ENCODE results near the gene NT5C. TPM values are rescaled to one million over a fixed set of nuclear protein-coding genes. Genes with fewer than 3 reads are reported as not detected.

The NT5C gene
- total RNA-seq (100 to 1,000 TPM in 1 of 9 donors, 10 to 100 TPM in 8; 33.4 to 112 (median 63.2) TPM), polyA plus RNA-seq (100 to 1,000 TPM in 2 of 3 donors, 10 to 100 TPM in 1; 20.6 to 124 (median 114) TPM)
- long read RNA-seq, donor 1, transcript NT5C-201 (5 exons, 954 nt), result major isoform, 27 of 34 reads
- long read RNA-seq, donor 1, partial matches to known transcripts, result 0 of 34 reads
- long read RNA-seq, donor 1, other reads (novel, unspliced or antisense), result 0 of 34 reads
- long read RNA-seq, donor 2, transcript NT5C-201 (5 exons, 954 nt), result major isoform, 8 of 15 reads
- long read RNA-seq, donor 2, partial matches to known transcripts, result 0 of 15 reads
- long read RNA-seq, donor 2, other reads (novel, unspliced or antisense), result 0 of 15 reads
- long read RNA-seq, donor 3, transcript NT5C-201 (5 exons, 954 nt), result major isoform, 10 of 12 reads
- long read RNA-seq, donor 3, partial matches to known transcripts, result 0 of 12 reads
- long read RNA-seq, donor 3, other reads (novel, unspliced or antisense), result 0 of 12 reads
- long read RNA-seq, donor 4, transcript NT5C-201 (5 exons, 954 nt), result major isoform, 36 of 50 reads
- long read RNA-seq, donor 4, partial matches to known transcripts, result 0 of 50 reads
- long read RNA-seq, donor 4, other reads (novel, unspliced or antisense), result 7 of 50 reads
- long read RNA-seq, donor 5, transcript NT5C-201 (5 exons, 954 nt), result major isoform, 37 of 69 reads
- long read RNA-seq, donor 5, partial matches to known transcripts, result 2 of 69 reads
- long read RNA-seq, donor 5, other reads (novel, unspliced or antisense), result 19 of 69 reads
- long read RNA-seq, donor 6, transcript NT5C-201 (5 exons, 954 nt), result major isoform, 29 of 44 reads
- long read RNA-seq, donor 6, partial matches to known transcripts, result 1 of 44 reads
- long read RNA-seq, donor 6, other reads (novel, unspliced or antisense), result 7 of 44 reads
- long read RNA-seq, donor 7, transcript NT5C-201 (5 exons, 954 nt), result major isoform, 9 of 14 reads
- long read RNA-seq, donor 7, partial matches to known transcripts, result 0 of 14 reads
- long read RNA-seq, donor 7, other reads (novel, unspliced or antisense), result 0 of 14 reads
- long read RNA-seq, donor 8, transcript NT5C-201 (5 exons, 954 nt), result major isoform, 23 of 33 reads
- long read RNA-seq, donor 8, partial matches to known transcripts, result 0 of 33 reads
- long read RNA-seq, donor 8, other reads (novel, unspliced or antisense), result 0 of 33 reads
- long read RNA-seq, donor 9, transcript NT5C-201 (5 exons, 954 nt), result major isoform, 13 of 18 reads
- long read RNA-seq, donor 9, partial matches to known transcripts, result 0 of 18 reads
- long read RNA-seq, donor 9, other reads (novel, unspliced or antisense), result 0 of 18 reads
- long read RNA-seq, donor 10, transcript NT5C-201 (5 exons, 954 nt), result major isoform, 9 of 14 reads
- long read RNA-seq, donor 10, partial matches to known transcripts, result 0 of 14 reads
- long read RNA-seq, donor 10, other reads (novel, unspliced or antisense), result 0 of 14 reads

DNA sequence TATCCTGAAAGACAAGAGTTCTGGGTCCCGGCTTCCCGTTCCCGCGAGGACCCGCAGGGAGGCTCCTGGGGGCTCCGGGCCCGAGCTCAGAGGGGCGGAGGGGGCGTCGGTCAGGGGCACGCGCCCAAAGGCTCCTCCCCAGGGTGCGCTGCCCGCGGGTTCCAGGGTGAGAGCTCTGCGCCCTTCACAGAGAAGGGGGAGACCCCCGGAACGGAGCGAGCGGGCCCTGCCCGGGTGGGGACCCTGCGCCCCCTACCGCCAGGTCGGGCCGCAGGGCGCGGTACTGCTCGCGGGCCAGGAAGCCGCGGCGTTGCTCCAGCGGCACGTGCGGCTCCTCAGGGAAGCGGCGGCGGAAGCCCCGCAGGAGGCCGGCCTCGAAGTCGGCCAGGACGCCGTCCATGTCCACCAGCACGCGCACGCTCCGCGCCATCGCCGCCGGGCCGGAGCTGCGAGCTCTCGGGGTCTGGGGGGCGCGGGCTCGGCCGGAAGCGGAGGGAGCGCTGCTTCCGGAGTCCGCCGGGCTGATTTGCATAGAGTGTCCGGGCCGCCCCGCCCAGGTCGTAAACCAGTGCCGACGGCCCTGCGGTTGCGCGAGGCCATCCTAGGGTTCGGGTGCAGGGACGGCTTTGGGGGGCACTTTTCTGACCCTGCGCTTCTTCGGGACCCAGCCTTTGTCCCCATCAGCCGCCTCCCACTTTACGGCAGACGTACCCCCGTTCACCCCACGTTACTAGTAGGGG lies at the start of gene NT5C:
Gene NT5C (minus strand): TSS at position 465 of the 740 bp plus-strand sequence. CDS start 35 bp downstream, at position 430.
- WGBS, 4 donors, result 0 to 1% (median 1%) methylated on average over 13 to 82 of the region's 82 CpGs
- Histone ChIP-seq H3K27ac (peak within 1 kb of the TSS in 4 of 5 donors; percentile 67 to 88 (median 78)), H3K36me3 (replicated peaks in 1 of 2) (peaks cover 0 to 8% of the 10 kb centered on the region in 2 donors), H3K4me1 (replicated peaks in 1 of 2) (peaks cover 6 to 16% of the 10 kb centered on the region in 2 donors), H3K4me3 (peak within 1 kb of the TSS; percentile 66 to 86 (median 80)), H3K9me3 (replicated peaks in 1 of 3) (no peaks in the 10 kb centered on the region), H3K27me3 (no peaks in the 10 kb centered on the region)
- intact Hi-C loops (cut with DNase I), result no loop called here
- peak; percentile 61 to 83 (median 79) for DNase-seq
- TF ChIP-seq, protein P1, sequence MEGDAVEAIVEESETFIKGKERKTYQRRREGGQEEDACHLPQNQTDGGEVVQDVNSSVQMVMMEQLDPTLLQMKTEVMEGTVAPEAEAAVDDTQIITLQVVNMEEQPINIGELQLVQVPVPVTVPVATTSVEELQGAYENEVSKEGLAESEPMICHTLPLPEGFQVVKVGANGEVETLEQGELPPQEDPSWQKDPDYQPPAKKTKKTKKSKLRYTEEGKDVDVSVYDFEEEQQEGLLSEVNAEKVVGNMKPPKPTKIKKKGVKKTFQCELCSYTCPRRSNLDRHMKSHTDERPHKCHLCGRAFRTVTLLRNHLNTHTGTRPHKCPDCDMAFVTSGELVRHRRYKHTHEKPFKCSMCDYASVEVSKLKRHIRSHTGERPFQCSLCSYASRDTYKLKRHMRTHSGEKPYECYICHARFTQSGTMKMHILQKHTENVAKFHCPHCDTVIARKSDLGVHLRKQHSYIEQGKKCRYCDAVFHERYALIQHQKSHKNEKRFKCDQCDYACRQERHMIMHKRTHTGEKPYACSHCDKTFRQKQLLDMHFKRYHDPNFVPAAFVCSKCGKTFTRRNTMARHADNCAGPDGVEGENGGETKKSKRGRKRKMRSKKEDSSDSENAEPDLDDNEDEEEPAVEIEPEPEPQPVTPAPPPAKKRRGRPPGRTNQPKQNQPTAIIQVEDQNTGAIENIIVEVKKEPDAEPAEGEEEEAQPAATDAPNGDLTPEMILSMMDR (IDR thresholded peaks at IDR 0.05), result peak; percentile 9 to 69 (median 46)
- TF ChIP-seq POLR2A (IDR thresholded peaks at IDR 0.05), result peak in 1 of 2 donors; percentile 18

- peaks cover 0 to 32% of the 10 kb centered on the region in 2 donors for H3K36me3 ChIP-seq (replicated peaks in 1 of 2)
- intact Hi-C loops (cut with DNase I), result loop anchor here in 1 of 2 donors (10.0 kb wide), 1 partner anchor 126 kb away; no protein-coding TSS in a partner anchor
- H3K27ac ChIP-seq, result no peak overlapping the region
- H3K27me3 ChIP-seq, result no peaks in the 10 kb centered on the region
- no peak for DNase-seq
- TF ChIP-seq POLR2A (IDR thresholded peaks at IDR 0.05), result no peak
- TF ChIP-seq, protein P1 (IDR thresholded peaks at IDR 0.05), result no peak
- peaks cover 0 to 27% of the 10 kb centered on the region in 2 donors for H3K4me1 ChIP-seq (replicated peaks in 1 of 2)
- H3K9me3 ChIP-seq (replicated peaks in 1 of 3), result no peaks in the 10 kb centered on the region
- WGBS, 4 donors, result 7 to 14% (median 12%) methylated on average over 7 to 8 of the region's 8 CpGs
- peak overlapping the region in 2 of 4 donors; percentile 97 to 100 for H3K4me3 ChIP-seq
Measured at GRCh38 chr17:75181110-75181509, 49.6 kb upstream of the NT5C start.

DNA sequence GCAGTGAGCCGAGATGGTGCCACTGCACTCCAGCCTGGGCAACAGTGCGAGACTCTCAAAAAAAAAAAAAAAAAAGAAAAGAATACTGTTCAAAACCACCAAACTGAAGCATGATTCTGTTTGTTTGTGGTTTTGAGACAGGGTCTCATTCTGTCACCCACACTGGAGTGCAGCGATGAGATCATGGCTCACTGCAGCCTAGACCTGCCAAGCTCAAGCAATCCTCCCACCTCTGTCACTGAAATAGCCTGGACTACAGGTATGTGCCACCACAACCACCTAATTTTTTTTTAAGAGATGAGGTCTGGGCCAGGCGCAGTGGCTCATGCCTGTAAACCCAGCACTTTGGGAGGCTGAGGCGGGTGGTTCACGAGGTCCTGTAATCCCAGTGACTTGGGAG lies 46.9 kb upstream of the NT5C start:
- no peaks in the 10 kb centered on the region for H3K9me3 ChIP-seq (replicated peaks in 1 of 3)
- no peak overlapping the region for H3K4me3 ChIP-seq
- peaks cover 0 to 23% of the 10 kb centered on the region in 2 donors for H3K4me1 ChIP-seq (replicated peaks in 1 of 2)
- DNase-seq, result no peak
- no peak for TF ChIP-seq POLR2A (IDR thresholded peaks at IDR 0.05)
- TF ChIP-seq, protein P1 (IDR thresholded peaks at IDR 0.05), result no peak
- H3K27ac ChIP-seq, result no peak overlapping the region
- 85 to 97% (median 94%) methylated on average over 6 of the region's 6 CpGs for WGBS, 4 donors
- H3K27me3 ChIP-seq, result no peaks in the 10 kb centered on the region
- intact Hi-C loops (cut with DNase I), result loop anchor here in 1 of 2 donors (10.0 kb wide), 1 partner anchor 54 kb away; no protein-coding TSS in a partner anchor
- H3K36me3 ChIP-seq (replicated peaks in 1 of 2), result peaks cover 0 to 59% of the 10 kb centered on the region in 2 donors

All from adrenal gland (tissue), 19 donors.